WI38 (cell line): ENCODE results near the gene GZMB.

Experiments used
- H3K4me3 ChIP-seq: 2 replicates; pipeline ENCODE4 v1.5.1; 2011; ENCODE audit warnings: low read depth, mild to moderate bottlenecking, control low read depth, low read length
- CTCF ChIP-seq: IDR thresholded peaks from 2 replicates; pipeline ENCODE4 v1.5.1; 2012; ENCODE audit warnings: low read depth, mild to moderate bottlenecking, control low read depth, low read length

GZMB gene

GRCh38 chr14:24634158-24634557 lies at the start of gene GZMB:
GZMB (minus strand) TSS chr14:24634190; CDS start chr14:24634160, 30 bp downstream.
- H3K4me3 ChIP-seq = no peak within 1 kb of the TSS
- TF ChIP-seq CTCF = no peak

- no peak overlapping the region for H3K4me3 ChIP-seq
- no peak for TF ChIP-seq CTCF
Measured at GRCh38 chr14:24681056-24681455, 47.1 kb upstream of the GZMB start.

GRCh38 chr14:24680516-24680915 lies 46.5 kb upstream of the GZMB start:
- no peak for TF ChIP-seq CTCF
- no peak overlapping the region for H3K4me3 ChIP-seq

- TF ChIP-seq CTCF = no peak
- no peak overlapping the region for H3K4me3 ChIP-seq
Measured at GRCh38 chr14:24679248-24679961, 45.4 kb upstream of the GZMB start.

- peak overlapping the region; percentile 51 for H3K4me3 ChIP-seq
- TF ChIP-seq CTCF = peak; percentile 99
Measured at GRCh38 chr14:24678801-24679247, 44.8 kb upstream of the GZMB start.

GRCh38 chr14:24677956-24678355 lies 44.0 kb upstream of the GZMB start:
- H3K4me3 ChIP-seq = no peak overlapping the region
- no peak for TF ChIP-seq CTCF

- TF ChIP-seq CTCF = no peak
- H3K4me3 ChIP-seq = no peak overlapping the region
Measured at GRCh38 chr14:24674204-24674970, 40.4 kb upstream of the GZMB start.
